Measurements from ENCODE around the gene SVIL.

Gene SVIL

DNA sequence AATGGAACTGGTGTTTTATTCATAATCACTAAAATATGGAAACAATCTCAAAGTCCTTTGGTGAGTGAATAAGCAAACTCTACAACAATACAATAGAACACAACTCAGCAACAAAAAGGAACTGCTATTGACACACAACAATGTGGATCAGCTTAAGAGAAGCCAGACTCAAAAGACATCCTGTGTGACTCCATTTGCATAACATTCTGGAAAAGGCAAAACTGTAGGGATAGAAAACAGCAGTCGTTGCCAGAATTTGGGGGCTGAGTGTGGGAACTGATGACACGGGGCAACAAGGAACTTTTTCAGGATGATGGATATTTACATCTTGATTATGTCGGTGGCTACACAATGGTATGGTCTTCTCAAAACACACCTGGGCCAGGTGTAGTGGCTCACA lies 32.4 kb upstream of the SVIL start:
- Histone ChIP-seq H3K4me2 (ENCODE audit: low read depth, low read length) (no peak overlapping the region), H2AFZ (ENCODE audit: low read length) (no peak overlapping the region), H3K27me3 (replicated peaks; ENCODE audit: insufficient read depth, low read length) (no peaks in the 10 kb centered on the region), H3K9ac (ENCODE audit: low read length) (no peak overlapping the region), H4K20me1 (ENCODE audit: insufficient read depth, low read length) (no peaks in the 10 kb centered on the region), H3K36me3 (replicated peaks; ENCODE audit: insufficient read depth, low read length) (no peaks in the 10 kb centered on the region), H3K27ac (ENCODE audit: low read length) (no peak overlapping the region), H3K79me2 (ENCODE audit: low read length) (no peaks in the 10 kb centered on the region), H3K4me1 (ENCODE audit: low read length) (no peaks in the 10 kb centered on the region), H3F3A (ENCODE audit: insufficient read depth, low read length) (no peaks in the 10 kb centered on the region), H3K9me3 (replicated peaks; ENCODE audit: insufficient read depth, low read length) (no peaks in the 10 kb centered on the region), H3K9me2 (replicated peaks; ENCODE audit: insufficient read depth, low read length) (no peaks in the 10 kb centered on the region), H3K4me3 (ENCODE audit: low read length) (no peak overlapping the region)
- TF ChIP-seq, protein P1, sequence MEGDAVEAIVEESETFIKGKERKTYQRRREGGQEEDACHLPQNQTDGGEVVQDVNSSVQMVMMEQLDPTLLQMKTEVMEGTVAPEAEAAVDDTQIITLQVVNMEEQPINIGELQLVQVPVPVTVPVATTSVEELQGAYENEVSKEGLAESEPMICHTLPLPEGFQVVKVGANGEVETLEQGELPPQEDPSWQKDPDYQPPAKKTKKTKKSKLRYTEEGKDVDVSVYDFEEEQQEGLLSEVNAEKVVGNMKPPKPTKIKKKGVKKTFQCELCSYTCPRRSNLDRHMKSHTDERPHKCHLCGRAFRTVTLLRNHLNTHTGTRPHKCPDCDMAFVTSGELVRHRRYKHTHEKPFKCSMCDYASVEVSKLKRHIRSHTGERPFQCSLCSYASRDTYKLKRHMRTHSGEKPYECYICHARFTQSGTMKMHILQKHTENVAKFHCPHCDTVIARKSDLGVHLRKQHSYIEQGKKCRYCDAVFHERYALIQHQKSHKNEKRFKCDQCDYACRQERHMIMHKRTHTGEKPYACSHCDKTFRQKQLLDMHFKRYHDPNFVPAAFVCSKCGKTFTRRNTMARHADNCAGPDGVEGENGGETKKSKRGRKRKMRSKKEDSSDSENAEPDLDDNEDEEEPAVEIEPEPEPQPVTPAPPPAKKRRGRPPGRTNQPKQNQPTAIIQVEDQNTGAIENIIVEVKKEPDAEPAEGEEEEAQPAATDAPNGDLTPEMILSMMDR (IDR thresholded peaks at IDR 0.05; ENCODE audit: low read length) = no peak
- TF ChIP-seq EZH2phosphoT487 (IDR thresholded peaks at IDR 0.05; ENCODE audit: low read length) (no peak), EZH2 (optimal IDR thresholded peaks at IDR 0.05; ENCODE audit: low read depth, low read length) (no peak)
- DNase-seq = no peak

DNA sequence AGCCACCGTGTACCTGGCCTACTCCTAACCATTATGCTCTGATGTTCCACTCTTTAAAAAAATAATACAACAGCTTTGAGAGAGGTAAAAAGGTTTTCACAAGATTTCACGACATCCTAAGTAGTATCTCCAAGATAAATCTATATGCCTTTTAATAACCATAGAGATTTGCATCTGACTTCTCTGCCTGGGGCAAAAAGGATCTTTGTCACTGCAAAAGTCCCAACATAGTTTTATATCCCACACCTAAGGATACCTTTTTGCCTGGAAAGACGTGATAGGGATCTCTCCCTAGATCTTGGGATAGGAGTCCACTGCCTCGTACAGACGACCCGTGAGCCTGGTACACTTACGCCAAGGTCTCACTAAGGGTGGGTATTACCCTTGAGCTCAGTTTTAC lies 31.4 kb upstream of the SVIL start:
- Histone ChIP-seq H3K79me2 (ENCODE audit: low read length) (no peaks in the 10 kb centered on the region), H3F3A (ENCODE audit: insufficient read depth, low read length) (no peaks in the 10 kb centered on the region), H3K9me2 (replicated peaks; ENCODE audit: insufficient read depth, low read length) (no peaks in the 10 kb centered on the region), H3K4me2 (ENCODE audit: low read depth, low read length) (no peak overlapping the region), H2AFZ (ENCODE audit: low read length) (no peak overlapping the region), H3K9ac (ENCODE audit: low read length) (no peak overlapping the region), H3K27ac (ENCODE audit: low read length) (no peak overlapping the region), H3K27me3 (replicated peaks; ENCODE audit: insufficient read depth, low read length) (no peaks in the 10 kb centered on the region), H3K36me3 (replicated peaks; ENCODE audit: insufficient read depth, low read length) (no peaks in the 10 kb centered on the region), H3K4me3 (ENCODE audit: low read length) (no peak overlapping the region), H3K4me1 (ENCODE audit: low read length) (no peaks in the 10 kb centered on the region), H3K9me3 (replicated peaks; ENCODE audit: insufficient read depth, low read length) (no peaks in the 10 kb centered on the region), H4K20me1 (ENCODE audit: insufficient read depth, low read length) (no peaks in the 10 kb centered on the region)
- TF ChIP-seq EZH2 (optimal IDR thresholded peaks at IDR 0.05; ENCODE audit: low read depth, low read length) (no peak), EZH2phosphoT487 (IDR thresholded peaks at IDR 0.05; ENCODE audit: low read length) (no peak)
- TF ChIP-seq, protein P1 (IDR thresholded peaks at IDR 0.05; ENCODE audit: low read length) = no peak
- DNase-seq = no peak

DNA sequence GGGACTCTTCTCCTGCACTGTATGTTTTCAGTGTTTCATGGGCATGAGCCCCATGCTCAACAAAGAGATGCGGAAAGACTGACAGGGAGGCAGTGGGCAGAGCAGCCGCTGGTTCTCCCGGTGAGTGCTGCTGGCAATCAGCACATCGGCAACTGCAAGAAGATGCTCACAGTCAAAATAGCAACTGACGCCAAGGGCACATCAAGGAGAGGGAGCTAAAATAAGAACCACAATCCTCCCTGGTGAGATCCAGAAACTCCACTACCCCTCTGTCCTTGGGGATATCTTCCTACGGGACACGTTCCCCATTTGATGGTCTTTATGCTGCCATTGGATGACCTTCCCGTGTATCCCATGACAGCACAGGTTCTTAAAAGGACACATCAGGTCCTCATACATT lies 28.9 kb upstream of the SVIL start:
- no peak for DNase-seq
- H3K79me2 ChIP-seq (ENCODE audit: low read length) = no peaks in the 10 kb centered on the region
- H2AFZ ChIP-seq (ENCODE audit: low read length) = no peak overlapping the region
- H3K9me2 ChIP-seq (replicated peaks; ENCODE audit: insufficient read depth, low read length) = no peaks in the 10 kb centered on the region
- H3K4me2 ChIP-seq (ENCODE audit: low read depth, low read length) = no peak overlapping the region
- H3K9ac ChIP-seq (ENCODE audit: low read length) = no peak overlapping the region
- H3K27ac ChIP-seq (ENCODE audit: low read length) = no peak overlapping the region
- H3K4me3 ChIP-seq (ENCODE audit: low read length) = no peak overlapping the region
- H3K27me3 ChIP-seq (replicated peaks; ENCODE audit: insufficient read depth, low read length) = no peaks in the 10 kb centered on the region
- H3K9me3 ChIP-seq (replicated peaks; ENCODE audit: insufficient read depth, low read length) = no peaks in the 10 kb centered on the region
- H3F3A ChIP-seq (ENCODE audit: insufficient read depth, low read length) = peaks cover 6% of the 10 kb centered on the region; the same call in 1 of the 2 replicates
- no peak for TF ChIP-seq EZH2phosphoT487 (IDR thresholded peaks at IDR 0.05; ENCODE audit: low read length)
- TF ChIP-seq, protein P1 (IDR thresholded peaks at IDR 0.05; ENCODE audit: low read length) = no peak
- TF ChIP-seq EZH2 (optimal IDR thresholded peaks at IDR 0.05; ENCODE audit: low read depth, low read length) = no peak
- H3K36me3 ChIP-seq (replicated peaks; ENCODE audit: insufficient read depth, low read length) = no peaks in the 10 kb centered on the region
- H3K4me1 ChIP-seq (ENCODE audit: low read length) = peaks cover 9% of the 10 kb centered on the region; the same call in 1 of the 2 replicates
- no peaks in the 10 kb centered on the region for H4K20me1 ChIP-seq (ENCODE audit: insufficient read depth, low read length)

Data from MM.1S (cell line).